NCI-H2081 (cell line): ENCODE results near the gene DRICH1.
"Not testable (repeated sequence)": the region's sequence is repeated elsewhere in the genome, so short reads cannot be mapped to it uniquely, and the experiment has no call there.

Experiments used
- DNase-seq, 2 experiments: peaks; one replicate each; lab custom pipeline; 2025; lab: John Stamatoyannopoulos, UW

The DRICH1 gene

DNA sequence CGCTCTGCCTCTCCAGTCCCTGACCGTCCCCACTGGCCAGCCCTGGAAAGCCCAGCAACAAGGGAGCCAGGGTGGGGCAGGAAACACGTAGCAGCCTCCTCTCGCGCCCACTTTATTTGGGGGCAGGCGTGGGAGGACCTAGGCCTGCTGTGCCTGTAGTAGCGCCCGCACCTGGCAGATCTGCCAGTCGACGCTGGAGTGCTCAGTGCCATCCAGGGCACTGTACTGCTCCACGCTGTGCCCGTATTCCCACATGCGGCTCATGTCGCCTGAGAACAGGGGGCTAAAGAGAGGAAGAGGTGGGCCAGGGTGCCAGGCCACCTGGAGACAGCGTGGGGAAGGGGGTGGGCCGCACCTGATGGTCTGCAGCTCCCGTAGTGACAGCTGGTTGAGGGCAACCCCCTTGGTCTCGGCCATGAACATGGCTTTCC lies 17.0 kb upstream of the DRICH1 start:
- no peak for DNase-seq

DNA sequence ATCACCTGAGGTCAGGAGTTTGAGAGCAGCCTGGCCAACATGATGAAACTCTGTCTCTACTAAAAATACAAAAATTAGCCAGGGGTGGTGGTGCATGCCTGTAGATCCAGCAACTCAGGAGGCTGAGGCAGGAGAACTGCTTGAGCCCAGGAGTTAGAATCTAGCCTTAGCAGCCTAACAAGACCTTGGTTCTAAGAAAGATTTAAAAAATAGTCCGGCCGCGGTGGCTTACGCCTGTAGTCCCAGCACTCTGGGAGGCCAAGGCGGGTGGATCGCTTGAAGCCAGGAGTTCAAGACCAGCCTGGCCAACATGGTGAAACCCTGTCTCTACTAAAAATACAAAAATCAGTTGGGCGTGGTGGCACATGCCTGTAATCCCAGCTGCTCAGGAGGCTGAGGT lies 14.4 kb upstream of the DRICH1 start:
- DNase-seq, result not testable (repeated sequence)

- not testable (repeated sequence) for DNase-seq
Observed at GRCh38 chr22:23640206-23640605, 8.1 kb upstream of the DRICH1 start.

DNA sequence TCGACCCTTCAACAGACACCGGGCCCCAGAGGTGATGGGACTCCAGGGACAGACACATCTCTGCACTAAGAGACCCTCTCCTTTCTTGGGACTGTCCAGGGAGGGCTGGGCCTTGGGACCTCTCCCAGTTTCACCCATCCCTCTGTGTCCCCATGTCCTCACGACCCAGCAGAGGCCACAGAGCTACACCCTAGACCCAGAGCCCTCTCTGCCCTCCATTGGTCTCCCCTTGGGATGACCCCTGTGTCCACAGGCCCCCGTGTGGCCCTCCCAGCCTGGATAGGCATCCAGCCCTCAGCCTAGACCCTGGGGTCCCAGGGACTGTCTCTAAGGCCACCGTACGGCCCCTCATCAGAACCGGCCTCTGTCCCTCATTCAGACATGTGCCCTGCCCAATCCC lies 7.5 kb upstream of the DRICH1 start:
- DNase-seq, result no peak

DNA sequence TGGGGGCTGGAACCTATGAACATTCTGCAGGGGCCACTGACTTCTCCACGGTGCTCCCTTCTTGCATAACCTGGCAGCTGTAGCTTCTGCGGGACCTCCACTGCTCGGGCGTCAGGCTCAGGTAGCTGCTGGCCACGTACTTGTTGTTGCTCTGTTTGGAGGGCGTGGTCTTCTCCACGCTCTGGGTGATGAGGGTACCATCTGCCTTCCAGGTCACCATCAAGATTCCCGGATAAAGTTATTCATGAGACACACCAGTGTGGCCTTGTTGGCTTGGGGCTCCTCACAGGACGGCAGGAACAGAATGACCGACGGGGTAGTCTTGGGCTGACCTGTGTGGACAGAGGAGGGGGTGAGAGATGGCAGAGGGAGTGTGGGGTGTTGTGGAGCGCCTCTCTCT lies 6.5 kb upstream of the DRICH1 start:
- no peak for DNase-seq

GRCh38 chr22:23635291-23635690 lies 3.2 kb upstream of the DRICH1 start:
- DNase-seq, result not testable (repeated sequence)

DNA sequence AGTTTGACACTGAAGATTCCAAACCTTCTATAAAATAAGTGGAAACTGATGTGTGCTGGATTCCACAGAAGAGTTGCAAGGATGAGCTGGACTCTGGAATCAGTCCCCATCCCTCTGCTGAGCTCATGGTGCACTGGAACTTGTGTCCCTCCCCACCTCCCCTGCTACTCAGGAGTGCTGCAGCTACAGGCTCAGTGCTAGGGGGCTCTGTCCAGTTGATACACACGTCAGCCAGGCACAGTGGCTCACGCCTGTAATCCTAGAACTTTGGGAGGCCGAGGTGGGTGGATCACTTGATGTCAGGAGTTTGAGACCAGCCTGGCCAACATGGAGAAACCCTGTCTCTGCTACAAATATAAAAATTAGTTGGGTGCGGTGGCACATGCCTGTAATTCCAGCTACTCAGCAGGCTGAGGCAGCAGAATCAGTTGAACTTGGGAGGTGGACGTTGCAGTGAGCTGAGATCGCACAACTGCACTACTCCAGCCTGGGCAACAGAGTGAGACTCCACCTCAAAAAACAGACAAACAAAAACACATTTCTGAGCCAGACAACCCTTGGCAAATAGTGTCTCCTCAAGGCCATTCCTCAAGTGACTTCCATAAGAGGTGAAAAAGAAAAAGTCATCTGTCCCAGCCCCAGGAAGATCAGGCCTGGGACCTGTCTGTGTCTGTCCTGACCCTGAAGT lies 3.9 kb downstream of the DRICH1 start:
- DNase-seq, result not testable (repeated sequence)

DNA sequence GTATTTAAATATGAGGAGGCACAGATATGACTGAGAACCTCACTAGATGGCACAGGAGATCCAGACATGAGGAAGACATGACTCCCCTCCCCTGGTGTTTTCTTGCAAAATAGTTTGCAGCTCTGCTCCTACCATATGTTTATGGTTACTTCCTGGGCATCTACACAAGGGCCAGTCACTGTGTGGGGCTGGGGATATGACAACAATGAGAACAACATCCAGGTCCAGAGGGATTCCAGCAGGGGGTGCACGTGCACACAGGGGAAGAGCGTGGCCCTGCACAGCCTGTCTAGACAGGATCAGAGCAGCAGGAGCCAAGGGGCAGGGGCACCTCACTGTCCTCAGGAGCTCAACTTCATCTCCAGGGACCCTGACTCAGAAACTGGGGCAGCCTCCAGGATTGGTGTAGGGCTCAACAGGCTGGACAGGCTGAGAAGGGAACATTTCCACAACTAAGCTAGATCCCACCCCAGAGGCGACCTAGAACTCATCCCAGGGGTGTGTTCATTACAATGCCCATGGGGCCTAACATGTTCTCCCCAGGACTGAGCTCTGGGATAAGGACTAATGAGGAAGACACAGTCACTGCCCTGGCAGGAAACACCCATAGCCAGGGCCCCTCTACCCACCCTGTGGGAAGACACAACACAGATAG lies 4.6 kb downstream of the DRICH1 start:
- DNase-seq, result not testable (repeated sequence)

- DNase-seq, result no peak
Observed at GRCh38 chr22:23626286-23626975, 5.7 kb downstream of the DRICH1 start.

DNA sequence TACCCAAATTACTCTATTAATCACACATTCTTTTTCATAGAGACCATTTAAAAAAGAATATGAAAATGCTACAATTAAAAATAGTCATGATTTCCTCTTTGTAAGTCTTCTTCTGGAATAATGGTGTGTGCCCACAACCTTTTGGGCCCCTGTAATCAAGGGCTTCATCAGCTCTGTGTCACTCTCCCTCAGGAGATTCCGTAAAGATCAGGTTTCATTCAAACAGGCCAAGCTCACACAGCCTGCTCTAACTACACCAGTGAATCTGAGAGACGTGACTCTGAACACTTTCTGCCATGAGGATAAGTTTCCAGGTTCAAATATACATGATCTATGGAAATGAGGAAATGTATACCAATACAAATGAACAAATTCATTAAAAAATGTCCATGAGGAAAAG lies 9.5 kb downstream of the DRICH1 start:
- DNase-seq, result no peak

- not testable (repeated sequence) for DNase-seq
Observed at GRCh38 chr22:23621916-23622315, 10.2 kb downstream of the DRICH1 start.

- DNase-seq, result no peak
Observed at GRCh38 chr22:23621082-23621780, 10.9 kb downstream of the DRICH1 start.

- DNase-seq, result no peak
Observed at GRCh38 chr22:23613193-23613972, 18.7 kb downstream of the DRICH1 start.

GRCh38 chr22:23609983-23610781 lies 21.9 kb downstream of the DRICH1 start:
- DNase-seq, result no peak

- no peak for DNase-seq
Observed at GRCh38 chr22:23608583-23608982, 23.5 kb downstream of the DRICH1 start.

DNA sequence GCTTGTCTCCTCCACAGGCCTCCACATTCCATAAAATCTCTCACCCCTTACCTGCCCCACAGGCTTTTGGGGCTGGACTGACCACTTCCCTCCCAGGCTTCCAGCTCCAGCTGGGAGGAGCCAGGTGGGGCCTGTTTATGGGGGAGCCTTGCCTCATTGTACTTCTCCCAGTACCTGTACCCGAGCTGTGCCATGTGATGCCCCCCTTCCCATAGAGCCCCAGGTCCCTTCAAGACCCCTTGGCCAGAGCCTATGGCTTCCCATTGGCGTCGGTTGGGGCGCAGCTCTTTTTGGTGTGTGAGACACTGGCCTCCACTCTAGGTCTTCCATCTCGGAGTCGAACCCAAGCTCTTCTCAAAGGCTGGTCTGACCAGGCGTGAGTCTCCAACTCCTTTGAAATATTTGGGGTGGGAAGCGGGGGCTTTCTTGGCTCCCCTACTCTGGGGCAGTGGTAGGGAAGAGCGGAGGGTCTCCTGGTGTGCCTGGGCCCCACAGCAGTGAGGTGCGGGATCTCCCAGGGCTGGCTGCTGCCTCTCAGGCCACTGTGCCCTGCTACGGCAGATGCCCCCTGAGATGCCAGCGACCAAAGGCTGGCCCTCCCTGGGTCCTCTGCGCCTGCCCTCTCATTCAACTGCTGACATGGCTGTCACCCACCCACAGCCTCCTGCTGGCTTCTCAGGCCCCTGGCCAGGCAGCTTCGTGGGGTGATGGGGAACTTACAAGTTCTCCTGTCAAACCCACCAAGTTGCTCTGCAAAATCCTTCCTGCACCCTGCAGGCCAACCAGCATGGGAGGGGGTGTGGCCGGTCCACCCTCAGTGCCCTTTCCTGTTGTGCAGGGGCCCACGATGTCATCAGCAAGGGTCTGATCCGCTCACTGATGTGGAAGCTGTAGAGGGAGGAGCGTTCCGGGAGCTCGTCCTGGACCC lies 25.7 kb downstream of the DRICH1 start:
- no peak for DNase-seq

GRCh38 chr22:23604939-23605712 lies 27.0 kb downstream of the DRICH1 start:
- DNase-seq, result no peak

- no peak for DNase-seq
Observed at GRCh38 chr22:23603266-23603665, 28.9 kb downstream of the DRICH1 start.
